ENCODE results near the gene SVEP1. TPM values are rescaled to one million over a fixed set of nuclear protein-coding genes. Genes with fewer than 3 reads are reported as not detected.

Gene SVEP1
- total and polyA plus RNA-seq, 2 donors (not counting 1 experiment from before 2014, with no cell fraction given) = not detected

GRCh38 chr9:110440172-110440571 lies 139.4 kb downstream of the SVEP1 start:
- no peak overlapping the region for H3K4me3 Mint-ChIP-seq

GRCh38 chr9:110432253-110432652 lies 147.3 kb downstream of the SVEP1 start:
- H2AFZ ChIP-seq (ENCODE audit: insufficient read depth, low read depth, low read length, poor library complexity, severe bottlenecking) = no peak overlapping the region
- CTCF ChIA-PET = no interaction called here

More at GRCh38 chr9:110440172-110440571, 139.4 kb downstream of the SVEP1 start:
- Histone ChIP-seq H4K20me1 (ENCODE audit: control insufficient read depth, insufficient read depth, low read length, poor library complexity, severe bottlenecking) (no peaks in the 10 kb centered on the region), H3K36me3 (replicated peaks in 1 of 2; ENCODE audit: control extremely low read depth in 1 of 2, control insufficient read depth in 1 of 2, extremely low read depth in 1 of 2, insufficient read depth in 2 of 2, low read length in 1 of 2) (no peaks in the 10 kb centered on the region), H3K4me2 (replicated peaks; ENCODE audit: low read depth, low read length, poor library complexity, severe bottlenecking) (no peak overlapping the region), H3K79me2 (ENCODE audit: control insufficient read depth, insufficient read depth, low read length) (no peaks in the 10 kb centered on the region), H3K27ac (ENCODE audit: low read length in 2 of 2) (no peak overlapping the region), H3K9me3 (ENCODE audit: control extremely low read depth in 1 of 3, control insufficient read depth in 2 of 3, insufficient read depth in 1 of 3, low read length in 2 of 3) (no peaks in the 10 kb centered on the region), H2AFZ (ENCODE audit: insufficient read depth, low read depth, low read length, poor library complexity, severe bottlenecking) (no peak overlapping the region), H3K9ac (ENCODE audit: low read length) (no peak overlapping the region), H3K4me3 (ENCODE audit: control extremely low read depth in 1 of 5, extremely low read depth in 1 of 5, insufficient read depth in 1 of 5, low read depth in 2 of 5, low read length in 4 of 5) (no peak overlapping the region), H3K27me3 (replicated peaks in 1 of 4; ENCODE audit: control extremely low read depth in 1 of 4, control insufficient read depth in 3 of 4, insufficient read depth in 4 of 4, low read length in 3 of 4) (peaks cover 0 to 5% (median 1%) of the 10 kb centered on the region in 4 experiments), H3K4me1 (ENCODE audit: control insufficient read depth in 2 of 2, insufficient read depth in 2 of 2, low read length in 2 of 2) (no peaks in the 10 kb centered on the region)
- 100% methylated on average over 3 of the region's 4 CpGs for WGBS (ENCODE audit: insufficient coverage)
- ATAC-seq (ENCODE audit: low read depth) (no peak), DNase-seq (no peak)
- ChIA-PET POLR2A (no interaction called here), CTCF (no interaction called here)
- H3K4me1 Mint-ChIP-seq = no peaks in the 10 kb centered on the region
- intact Hi-C loops (cut with micrococcal nuclease) = no loop called here
- H3K9me3 Mint-ChIP-seq (ENCODE audit: insufficient read depth) = no peaks in the 10 kb centered on the region
- peaks cover 4% of the 10 kb centered on the region for H3K27me3 Mint-ChIP-seq
- no peak overlapping the region for H3K27ac Mint-ChIP-seq
- TF ChIP-seq EZH2 (IDR thresholded peaks at IDR 0.05; ENCODE audit: borderline replicate concordance, insufficient read depth, low read depth, low read length, poor library complexity, severe bottlenecking) = no peak
- TF ChIP-seq, protein P1, sequence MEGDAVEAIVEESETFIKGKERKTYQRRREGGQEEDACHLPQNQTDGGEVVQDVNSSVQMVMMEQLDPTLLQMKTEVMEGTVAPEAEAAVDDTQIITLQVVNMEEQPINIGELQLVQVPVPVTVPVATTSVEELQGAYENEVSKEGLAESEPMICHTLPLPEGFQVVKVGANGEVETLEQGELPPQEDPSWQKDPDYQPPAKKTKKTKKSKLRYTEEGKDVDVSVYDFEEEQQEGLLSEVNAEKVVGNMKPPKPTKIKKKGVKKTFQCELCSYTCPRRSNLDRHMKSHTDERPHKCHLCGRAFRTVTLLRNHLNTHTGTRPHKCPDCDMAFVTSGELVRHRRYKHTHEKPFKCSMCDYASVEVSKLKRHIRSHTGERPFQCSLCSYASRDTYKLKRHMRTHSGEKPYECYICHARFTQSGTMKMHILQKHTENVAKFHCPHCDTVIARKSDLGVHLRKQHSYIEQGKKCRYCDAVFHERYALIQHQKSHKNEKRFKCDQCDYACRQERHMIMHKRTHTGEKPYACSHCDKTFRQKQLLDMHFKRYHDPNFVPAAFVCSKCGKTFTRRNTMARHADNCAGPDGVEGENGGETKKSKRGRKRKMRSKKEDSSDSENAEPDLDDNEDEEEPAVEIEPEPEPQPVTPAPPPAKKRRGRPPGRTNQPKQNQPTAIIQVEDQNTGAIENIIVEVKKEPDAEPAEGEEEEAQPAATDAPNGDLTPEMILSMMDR (IDR thresholded peaks at IDR 0.05) = no peak

More at GRCh38 chr9:110432253-110432652, 147.3 kb downstream of the SVEP1 start:
- Mint-ChIP-seq H3K9me3 (ENCODE audit: insufficient read depth) (no peaks in the 10 kb centered on the region), H3K4me3 (no peak overlapping the region), H3K27ac (no peak overlapping the region), H3K4me1 (no peaks in the 10 kb centered on the region), H3K27me3 (no peaks in the 10 kb centered on the region)
- Histone ChIP-seq H3K4me2 (replicated peaks; ENCODE audit: low read depth, low read length, poor library complexity, severe bottlenecking) (no peak overlapping the region), H3K27me3 (replicated peaks in 1 of 4; ENCODE audit: control extremely low read depth in 1 of 4, control insufficient read depth in 3 of 4, insufficient read depth in 4 of 4, low read length in 3 of 4) (no peaks in the 10 kb centered on the region), H3K9me3 (ENCODE audit: control extremely low read depth in 1 of 3, control insufficient read depth in 2 of 3, insufficient read depth in 1 of 3, low read length in 2 of 3) (no peaks in the 10 kb centered on the region), H3K4me3 (ENCODE audit: control extremely low read depth in 1 of 5, extremely low read depth in 1 of 5, insufficient read depth in 1 of 5, low read depth in 2 of 5, low read length in 4 of 5) (no peak overlapping the region), H3K27ac (ENCODE audit: low read length in 2 of 2) (no peak overlapping the region), H4K20me1 (ENCODE audit: control insufficient read depth, insufficient read depth, low read length, poor library complexity, severe bottlenecking) (no peaks in the 10 kb centered on the region), H3K36me3 (replicated peaks in 1 of 2; ENCODE audit: control extremely low read depth in 1 of 2, control insufficient read depth in 1 of 2, extremely low read depth in 1 of 2, insufficient read depth in 2 of 2, low read length in 1 of 2) (no peaks in the 10 kb centered on the region), H3K79me2 (ENCODE audit: control insufficient read depth, insufficient read depth, low read length) (no peaks in the 10 kb centered on the region), H3K9ac (ENCODE audit: low read length) (no peak overlapping the region), H3K4me1 (ENCODE audit: control insufficient read depth in 2 of 2, insufficient read depth in 2 of 2, low read length in 2 of 2) (no peaks in the 10 kb centered on the region)
- POLR2A ChIA-PET = no interaction called here
- WGBS (ENCODE audit: insufficient coverage) = no CpG with 5 or more reads among the region's 3 CpGs
- no peak for ATAC-seq (ENCODE audit: low read depth)
- DNase-seq = no peak
- intact Hi-C loops (cut with micrococcal nuclease) = no loop called here
- TF ChIP-seq EZH2 (IDR thresholded peaks at IDR 0.05; ENCODE audit: borderline replicate concordance, insufficient read depth, low read depth, low read length, poor library complexity, severe bottlenecking) = no peak
- TF ChIP-seq, protein P1 (IDR thresholded peaks at IDR 0.05) = no peak

Measured in B cell (primary cell).